ENCODE measurements around the gene FAM222A.

FAM222A gene

DNA sequence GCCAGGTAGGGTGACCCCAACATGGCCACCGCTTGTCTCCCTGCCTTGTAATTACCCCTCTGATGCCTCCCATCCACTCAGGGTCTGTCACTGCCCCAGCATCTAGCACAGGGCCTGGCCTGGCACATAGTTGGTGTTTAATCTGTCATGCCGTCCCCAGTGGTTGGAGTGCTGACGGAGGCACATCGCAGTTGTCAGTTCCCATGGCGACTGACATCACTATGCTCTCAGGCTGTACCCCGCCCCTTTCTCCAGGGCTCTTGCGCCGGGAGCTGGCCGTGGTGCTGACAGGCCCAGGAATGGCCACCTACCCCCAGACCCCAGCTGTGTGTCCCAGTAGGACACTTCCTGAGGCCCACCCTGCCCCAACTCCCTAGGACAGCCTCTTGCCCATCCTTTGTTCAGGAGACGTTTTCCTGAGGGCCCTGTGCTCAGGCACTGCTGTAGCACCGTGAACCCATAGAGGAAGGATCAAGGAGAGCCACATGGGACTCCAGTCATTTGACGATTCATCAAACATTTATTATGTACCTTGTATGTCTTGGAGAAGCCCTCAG lies 23.0 kb downstream of the FAM222A start:
- TF ChIP-seq EZH2phosphoT487 (IDR thresholded peaks at IDR 0.05; ENCODE audit: low read depth): no peak
- TF ChIP-seq, protein P1, sequence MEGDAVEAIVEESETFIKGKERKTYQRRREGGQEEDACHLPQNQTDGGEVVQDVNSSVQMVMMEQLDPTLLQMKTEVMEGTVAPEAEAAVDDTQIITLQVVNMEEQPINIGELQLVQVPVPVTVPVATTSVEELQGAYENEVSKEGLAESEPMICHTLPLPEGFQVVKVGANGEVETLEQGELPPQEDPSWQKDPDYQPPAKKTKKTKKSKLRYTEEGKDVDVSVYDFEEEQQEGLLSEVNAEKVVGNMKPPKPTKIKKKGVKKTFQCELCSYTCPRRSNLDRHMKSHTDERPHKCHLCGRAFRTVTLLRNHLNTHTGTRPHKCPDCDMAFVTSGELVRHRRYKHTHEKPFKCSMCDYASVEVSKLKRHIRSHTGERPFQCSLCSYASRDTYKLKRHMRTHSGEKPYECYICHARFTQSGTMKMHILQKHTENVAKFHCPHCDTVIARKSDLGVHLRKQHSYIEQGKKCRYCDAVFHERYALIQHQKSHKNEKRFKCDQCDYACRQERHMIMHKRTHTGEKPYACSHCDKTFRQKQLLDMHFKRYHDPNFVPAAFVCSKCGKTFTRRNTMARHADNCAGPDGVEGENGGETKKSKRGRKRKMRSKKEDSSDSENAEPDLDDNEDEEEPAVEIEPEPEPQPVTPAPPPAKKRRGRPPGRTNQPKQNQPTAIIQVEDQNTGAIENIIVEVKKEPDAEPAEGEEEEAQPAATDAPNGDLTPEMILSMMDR (IDR thresholded peaks at IDR 0.05; ENCODE audit: low read depth, low read length): no peak
- H3K4me3 ChIP-seq (ENCODE audit: low read length): no peak overlapping the region
- H4K20me1 ChIP-seq (ENCODE audit: insufficient read depth, low read length): 0 out of 2 replicates have a peak, but pooled peaks cover 10% of the 10 kb centered on the region
- H3K9me3 ChIP-seq (ENCODE audit: insufficient read depth, low read length): no peaks in the 10 kb centered on the region
- H3K79me2 ChIP-seq (ENCODE audit: low read length): no peaks in the 10 kb centered on the region
- no peaks in the 10 kb centered on the region for H3K36me3 ChIP-seq (replicated peaks; ENCODE audit: low read depth, low read length)
- no peaks in the 10 kb centered on the region for H3K27me3 ChIP-seq (ENCODE audit: low read depth, low read length)
- H3K4me2 ChIP-seq (ENCODE audit: low read length): no peak overlapping the region
- H3K4me1 ChIP-seq (ENCODE audit: low read length): peaks cover 12% of the 10 kb centered on the region; the same call in 1 of the 2 replicates
- no peak overlapping the region for H3K9ac ChIP-seq (ENCODE audit: low read length)
- H2AFZ ChIP-seq (ENCODE audit: low read depth, low read length): no peak overlapping the region
- no peak overlapping the region for H3K27ac ChIP-seq (ENCODE audit: low read length)

GRCh38 chr12:109737126-109737525 lies 23.5 kb downstream of the FAM222A start:
- no peaks in the 10 kb centered on the region for H3K27me3 ChIP-seq (ENCODE audit: low read depth, low read length)
- H2AFZ ChIP-seq (ENCODE audit: low read depth, low read length): no peak overlapping the region
- H3K4me2 ChIP-seq (ENCODE audit: low read length): 0 out of 2 replicates have a peak overlapping the region, but pooled peaks have one; percentile 5
- no peaks in the 10 kb centered on the region for H3K9me3 ChIP-seq (ENCODE audit: insufficient read depth, low read length)
- H4K20me1 ChIP-seq (ENCODE audit: insufficient read depth, low read length): 0 out of 2 replicates have a peak, but pooled peaks cover 10% of the 10 kb centered on the region
- peaks cover 12% of the 10 kb centered on the region; the same call in 1 of the 2 replicates for H3K4me1 ChIP-seq (ENCODE audit: low read length)
- H3K36me3 ChIP-seq (replicated peaks; ENCODE audit: low read depth, low read length): no peaks in the 10 kb centered on the region
- no peak overlapping the region for H3K4me3 ChIP-seq (ENCODE audit: low read length)
- TF ChIP-seq, protein P1 (IDR thresholded peaks at IDR 0.05; ENCODE audit: low read depth, low read length): no peak
- TF ChIP-seq EZH2phosphoT487 (IDR thresholded peaks at IDR 0.05; ENCODE audit: low read depth): no peak
- no peak overlapping the region for H3K9ac ChIP-seq (ENCODE audit: low read length)
- H3K27ac ChIP-seq (ENCODE audit: low read length): no peak overlapping the region
- H3K79me2 ChIP-seq (ENCODE audit: low read length): no peaks in the 10 kb centered on the region

- Histone ChIP-seq H2AFZ (ENCODE audit: low read depth, low read length) (no peak overlapping the region), H3K79me2 (ENCODE audit: low read length) (no peaks in the 10 kb centered on the region), H4K20me1 (ENCODE audit: insufficient read depth, low read length) (0 out of 2 replicates have a peak, but pooled peaks cover 10% of the 10 kb centered on the region), H3K9ac (ENCODE audit: low read length) (no peak overlapping the region), H3K27me3 (ENCODE audit: low read depth, low read length) (no peaks in the 10 kb centered on the region), H3K36me3 (replicated peaks; ENCODE audit: low read depth, low read length) (no peaks in the 10 kb centered on the region), H3K9me3 (ENCODE audit: insufficient read depth, low read length) (no peaks in the 10 kb centered on the region), H3K4me2 (ENCODE audit: low read length) (peak overlapping the region; percentile 5), H3K4me1 (ENCODE audit: low read length) (peaks cover 12% of the 10 kb centered on the region; the same call in 1 of the 2 replicates), H3K4me3 (ENCODE audit: low read length) (no peak overlapping the region), H3K27ac (ENCODE audit: low read length) (no peak overlapping the region)
- TF ChIP-seq EZH2phosphoT487 (IDR thresholded peaks at IDR 0.05; ENCODE audit: low read depth): no peak
- TF ChIP-seq, protein P1 (IDR thresholded peaks at IDR 0.05; ENCODE audit: low read depth, low read length): no peak
Measured at GRCh38 chr12:109737631-109738030, 24.0 kb downstream of the FAM222A start.

- TF ChIP-seq, protein P1 (IDR thresholded peaks at IDR 0.05; ENCODE audit: low read depth, low read length): no peak
- no peak for TF ChIP-seq EZH2phosphoT487 (IDR thresholded peaks at IDR 0.05; ENCODE audit: low read depth)
- H3K36me3 ChIP-seq (replicated peaks; ENCODE audit: low read depth, low read length): no peaks in the 10 kb centered on the region
- peak overlapping the region; percentile 5; the same call in 1 of the 2 replicates for H3K4me2 ChIP-seq (ENCODE audit: low read length)
- no peaks in the 10 kb centered on the region for H3K9me3 ChIP-seq (ENCODE audit: insufficient read depth, low read length)
- no peak overlapping the region for H3K4me3 ChIP-seq (ENCODE audit: low read length)
- no peak overlapping the region for H3K27ac ChIP-seq (ENCODE audit: low read length)
- no peak overlapping the region for H3K9ac ChIP-seq (ENCODE audit: low read length)
- H3K27me3 ChIP-seq (ENCODE audit: low read depth, low read length): no peaks in the 10 kb centered on the region
- H4K20me1 ChIP-seq (ENCODE audit: insufficient read depth, low read length): 0 out of 2 replicates have a peak, but pooled peaks cover 10% of the 10 kb centered on the region
- no peaks in the 10 kb centered on the region for H3K79me2 ChIP-seq (ENCODE audit: low read length)
- peaks cover 12% of the 10 kb centered on the region; the same call in 1 of the 2 replicates for H3K4me1 ChIP-seq (ENCODE audit: low read length)
- H2AFZ ChIP-seq (ENCODE audit: low read depth, low read length): no peak overlapping the region
Measured at GRCh38 chr12:109738209-109738608, 24.6 kb downstream of the FAM222A start.

Data from OCI-LY3 (cell line).